Measurements from ENCODE around the gene G0S2.
A peak's percentile ranks its signal among the peaks of the same experiment; 100 is the strongest.

Gene G0S2

DNA sequence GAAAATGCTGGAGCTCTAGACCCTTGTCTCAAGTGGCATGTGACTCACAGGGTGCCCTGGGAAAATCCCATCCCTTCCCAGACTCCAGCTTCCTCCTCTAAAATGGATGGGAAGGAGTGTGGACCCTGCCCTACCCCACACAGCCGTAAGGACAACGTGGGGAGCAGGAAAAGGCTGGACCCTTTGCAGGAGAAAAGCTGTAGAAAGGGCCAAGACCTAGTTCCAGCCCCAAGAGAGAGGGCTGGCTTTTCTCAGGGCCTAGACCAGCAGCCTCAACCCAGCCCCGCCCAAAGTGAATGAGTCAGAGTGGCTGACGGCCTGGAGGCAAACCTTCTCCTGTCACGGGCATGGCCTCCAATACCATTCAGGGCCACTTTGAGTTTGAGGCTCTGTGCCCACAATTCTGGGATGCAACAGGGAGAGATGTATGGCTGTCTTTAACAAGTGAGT is 24.0 kb upstream of the G0S2 start:
- no peaks in the 10 kb centered on the region for H3K9me3 ChIP-seq (replicated peaks; ENCODE audit: low read length)
- H3K4me1 ChIP-seq (ENCODE audit: control insufficient read depth, insufficient read depth, low read length): peaks cover 59% of the 10 kb centered on the region
- H3K4me3 ChIP-seq (ENCODE audit: low read length): no peak overlapping the region
- no peaks in the 10 kb centered on the region for H3K36me3 ChIP-seq (ENCODE audit: insufficient read depth, low read length)
- peak overlapping the region; percentile 4 for H3K9ac ChIP-seq (ENCODE audit: low read depth, low read length)
- peak overlapping the region; percentile 9 for H3K4me2 ChIP-seq (ENCODE audit: low read length)
- H3K27me3 ChIP-seq (ENCODE audit: control insufficient read depth, insufficient read depth, low read length): peaks cover 6% of the 10 kb centered on the region

DNA sequence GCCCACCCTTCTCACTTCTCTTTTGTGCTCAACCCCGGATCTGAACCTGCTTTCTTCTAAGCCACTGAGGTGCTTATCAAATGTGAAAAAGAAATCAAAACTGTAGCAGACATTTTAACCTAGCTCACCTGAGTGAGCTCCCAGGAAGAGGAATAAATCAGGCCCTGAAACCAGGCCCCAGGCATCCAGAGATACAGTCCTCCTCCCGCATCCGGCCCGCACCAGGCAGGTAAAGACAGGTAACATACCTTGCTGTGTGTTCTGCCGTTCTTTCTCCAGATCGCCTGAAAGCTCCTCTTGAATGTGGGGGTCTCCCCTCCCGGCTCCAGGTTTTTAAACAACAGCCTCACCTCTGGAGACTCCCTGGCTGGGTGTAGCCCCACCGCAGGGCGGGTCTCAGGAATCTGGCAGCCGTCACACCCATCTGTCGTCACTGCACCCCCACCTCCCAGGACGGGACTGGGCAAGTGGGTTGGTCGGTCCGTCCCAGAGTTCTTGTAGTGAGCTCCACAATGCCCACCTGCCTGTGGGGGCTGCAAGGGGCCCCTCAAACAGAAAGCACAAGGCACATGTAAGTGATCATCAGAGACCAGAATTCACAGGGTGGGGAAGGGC is 23.0 kb upstream of the G0S2 start, which contains the start of gene LAMB3:
LAMB3 (minus strand) TSS at position 305 of the 615 bp plus-strand sequence. CDS start 1,481 bp downstream, outside the sequence.
- Histone ChIP-seq H3K9ac (ENCODE audit: low read depth, low read length) (no peak within 1 kb of the TSS), H3K4me2 (ENCODE audit: low read length) (no peak within 1 kb of the TSS), H3K36me3 (ENCODE audit: insufficient read depth, low read length) (no peaks in the 10 kb centered on the region), H3K9me3 (replicated peaks; ENCODE audit: low read length) (no peaks in the 10 kb centered on the region), H3K4me1 (ENCODE audit: control insufficient read depth, insufficient read depth, low read length) (peaks cover 48% of the 10 kb centered on the region), H3K27me3 (ENCODE audit: control insufficient read depth, insufficient read depth, low read length) (peaks cover 6% of the 10 kb centered on the region), H3K4me3 (ENCODE audit: low read length) (no peak within 1 kb of the TSS)

- H3K4me1 ChIP-seq (ENCODE audit: control insufficient read depth, insufficient read depth, low read length): peaks cover 42% of the 10 kb centered on the region
- no peak overlapping the region for H3K4me2 ChIP-seq (ENCODE audit: low read length)
- no peak overlapping the region for H3K4me3 ChIP-seq (ENCODE audit: low read length)
- peaks cover 6% of the 10 kb centered on the region for H3K27me3 ChIP-seq (ENCODE audit: control insufficient read depth, insufficient read depth, low read length)
- H3K9ac ChIP-seq (ENCODE audit: low read depth, low read length): no peak overlapping the region
- no peaks in the 10 kb centered on the region for H3K9me3 ChIP-seq (replicated peaks; ENCODE audit: low read length)
- H3K36me3 ChIP-seq (ENCODE audit: insufficient read depth, low read length): no peaks in the 10 kb centered on the region
Measured at GRCh38 chr1:209652873-209653401, 22.3 kb upstream of the G0S2 start.

DNA sequence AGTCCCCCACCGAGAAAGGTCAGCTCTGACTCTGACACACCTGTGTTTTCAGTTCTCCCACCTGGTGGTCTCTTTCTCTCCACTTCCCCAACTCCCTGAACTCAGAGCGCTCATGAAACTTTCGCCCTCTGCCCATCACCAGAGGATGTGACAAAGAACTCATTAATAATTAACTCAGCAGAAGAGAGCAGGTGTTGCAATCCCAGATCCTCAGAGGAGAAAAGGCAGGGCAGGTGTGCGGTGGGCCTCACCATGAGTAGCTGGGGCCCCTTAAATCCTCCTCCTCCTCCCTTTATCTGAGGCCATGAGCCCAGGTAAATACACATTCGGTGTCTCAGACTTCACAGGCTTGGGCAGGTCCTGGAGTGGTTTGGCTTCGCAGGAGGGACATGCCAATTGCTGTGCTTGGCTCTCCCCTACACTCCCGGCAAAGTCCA is 21.3 kb upstream of the G0S2 start:
- Histone ChIP-seq H3K9ac (ENCODE audit: low read depth, low read length) (no peak overlapping the region), H3K27me3 (ENCODE audit: control insufficient read depth, insufficient read depth, low read length) (peaks cover 6% of the 10 kb centered on the region), H3K36me3 (ENCODE audit: insufficient read depth, low read length) (no peaks in the 10 kb centered on the region), H3K4me3 (ENCODE audit: low read length) (no peak overlapping the region), H3K4me1 (ENCODE audit: control insufficient read depth, insufficient read depth, low read length) (peaks cover 32% of the 10 kb centered on the region), H3K9me3 (replicated peaks; ENCODE audit: low read length) (no peaks in the 10 kb centered on the region), H3K4me2 (ENCODE audit: low read length) (no peak overlapping the region)

DNA sequence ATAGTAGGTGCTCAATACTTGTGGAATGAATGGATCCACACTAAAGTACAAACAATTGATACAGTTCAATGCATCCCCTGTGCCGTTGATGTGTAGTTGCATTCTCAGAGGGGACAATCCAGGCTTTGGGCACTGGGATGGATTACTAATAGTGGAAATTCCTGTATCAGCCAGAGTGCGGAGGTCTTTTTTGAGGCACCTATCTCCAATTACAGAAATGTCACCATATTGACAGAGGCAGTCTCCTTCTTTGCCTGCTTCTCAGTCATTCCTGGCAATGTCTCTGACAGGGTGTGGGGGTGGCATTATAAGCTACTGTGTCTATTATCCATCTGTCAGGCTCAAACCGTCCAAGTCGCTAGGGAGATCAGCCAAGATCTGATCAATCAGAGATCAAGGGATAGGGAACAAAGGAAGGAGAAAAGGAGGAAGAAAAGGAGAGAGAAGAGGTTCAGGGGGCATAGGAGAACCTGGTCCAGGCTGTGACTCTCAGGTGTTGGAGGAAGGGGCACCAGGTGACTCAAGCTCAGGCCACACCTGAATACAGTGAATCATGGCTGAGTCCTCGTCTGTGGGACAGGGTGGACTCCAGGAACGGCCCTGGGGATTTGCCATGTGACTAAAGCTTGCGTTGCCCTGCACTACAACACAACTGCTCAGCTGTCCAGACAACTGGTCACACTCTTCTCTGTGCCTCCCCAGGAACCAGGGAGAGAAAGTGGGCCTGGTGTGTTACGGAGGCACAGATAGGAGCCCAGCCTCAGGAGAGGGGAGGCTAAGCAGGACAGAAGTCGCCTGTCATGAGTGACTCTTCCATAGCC is 19.6 kb upstream of the G0S2 start:
- peaks cover 17% of the 10 kb centered on the region for H3K4me1 ChIP-seq (ENCODE audit: control insufficient read depth, insufficient read depth, low read length)
- H3K4me3 ChIP-seq (ENCODE audit: low read length): no peak overlapping the region
- no peaks in the 10 kb centered on the region for H3K9me3 ChIP-seq (replicated peaks; ENCODE audit: low read length)
- peaks cover 6% of the 10 kb centered on the region for H3K27me3 ChIP-seq (ENCODE audit: control insufficient read depth, insufficient read depth, low read length)
- no peak overlapping the region for H3K9ac ChIP-seq (ENCODE audit: low read depth, low read length)
- H3K36me3 ChIP-seq (ENCODE audit: insufficient read depth, low read length): no peaks in the 10 kb centered on the region
- H3K4me2 ChIP-seq (ENCODE audit: low read length): no peak overlapping the region

DNA sequence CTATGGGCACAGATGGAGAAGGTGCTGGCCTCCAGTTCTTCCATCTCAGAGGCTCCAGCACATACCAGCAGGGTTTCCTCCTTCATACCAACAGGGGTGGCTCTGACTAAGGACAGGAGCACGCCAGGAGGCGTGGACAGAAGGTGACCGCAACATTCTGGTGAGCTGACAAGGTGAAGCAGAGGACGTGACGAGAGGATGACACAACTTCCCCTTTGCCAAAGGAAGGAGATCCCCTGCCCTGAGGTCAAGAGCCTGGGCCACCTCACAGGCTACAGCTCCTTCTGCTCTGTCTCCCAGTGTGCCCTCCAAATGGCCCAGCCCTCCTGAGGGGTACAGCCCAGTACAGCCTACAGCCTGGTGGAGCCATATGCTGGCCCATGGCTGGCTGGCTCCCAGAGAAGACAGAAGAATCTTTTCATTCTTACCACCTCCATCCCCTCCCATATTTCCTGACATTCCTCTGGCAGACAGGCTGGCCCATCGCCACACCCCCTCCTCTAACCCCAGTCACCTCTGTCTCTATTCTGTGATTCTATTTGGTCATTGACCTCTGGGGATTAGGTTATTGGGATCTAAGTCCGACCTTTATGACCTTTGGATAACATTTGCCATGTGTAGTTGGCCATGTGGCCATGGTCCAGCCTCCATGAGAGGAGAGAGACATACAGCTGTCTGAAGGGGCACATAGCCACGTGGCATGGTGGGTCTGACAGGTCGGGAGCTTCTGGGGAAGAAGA is 17.9 kb upstream of the G0S2 start:
- Histone ChIP-seq H3K36me3 (ENCODE audit: insufficient read depth, low read length) (no peaks in the 10 kb centered on the region), H3K9me3 (replicated peaks; ENCODE audit: low read length) (no peaks in the 10 kb centered on the region), H3K27me3 (ENCODE audit: control insufficient read depth, insufficient read depth, low read length) (peaks cover 6% of the 10 kb centered on the region), H3K4me1 (ENCODE audit: control insufficient read depth, insufficient read depth, low read length) (peaks cover 6% of the 10 kb centered on the region), H3K4me3 (ENCODE audit: low read length) (no peak overlapping the region), H3K4me2 (ENCODE audit: low read length) (no peak overlapping the region), H3K9ac (ENCODE audit: low read depth, low read length) (no peak overlapping the region)

DNA sequence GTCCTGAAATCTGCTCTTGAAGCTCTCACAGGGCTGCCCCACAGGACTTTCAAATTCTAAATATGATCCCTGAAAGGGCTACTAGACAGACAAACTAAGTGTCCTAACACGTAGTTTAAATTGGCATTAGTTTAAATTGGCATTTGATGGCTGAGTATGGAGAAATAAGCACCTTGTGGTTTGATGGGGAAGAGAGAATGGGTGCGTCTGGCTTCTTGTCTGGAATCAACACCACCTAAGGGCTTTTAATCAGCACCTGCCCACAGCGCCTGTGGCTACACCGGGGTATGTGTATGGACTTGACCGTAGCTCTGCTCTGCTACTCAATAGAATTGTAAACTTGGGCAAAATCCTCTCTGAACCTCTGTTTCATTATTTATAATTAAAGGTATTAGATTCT is 17.3 kb upstream of the G0S2 start:
- H3K36me3 ChIP-seq (ENCODE audit: insufficient read depth, low read length): no peaks in the 10 kb centered on the region
- H3K4me1 ChIP-seq (ENCODE audit: control insufficient read depth, insufficient read depth, low read length): peaks cover 5% of the 10 kb centered on the region
- H3K4me3 ChIP-seq (ENCODE audit: low read length): no peak overlapping the region
- no peaks in the 10 kb centered on the region for H3K9me3 ChIP-seq (replicated peaks; ENCODE audit: low read length)
- H3K4me2 ChIP-seq (ENCODE audit: low read length): no peak overlapping the region
- H3K9ac ChIP-seq (ENCODE audit: low read depth, low read length): no peak overlapping the region
- peaks cover 6% of the 10 kb centered on the region for H3K27me3 ChIP-seq (ENCODE audit: control insufficient read depth, insufficient read depth, low read length)

GRCh38 chr1:209659909-209660308 is 15.3 kb upstream of the G0S2 start:
- Histone ChIP-seq H3K36me3 (ENCODE audit: insufficient read depth, low read length) (no peaks in the 10 kb centered on the region), H3K4me3 (ENCODE audit: low read length) (no peak overlapping the region), H3K4me2 (ENCODE audit: low read length) (no peak overlapping the region), H3K4me1 (ENCODE audit: control insufficient read depth, insufficient read depth, low read length) (no peaks in the 10 kb centered on the region), H3K27me3 (ENCODE audit: control insufficient read depth, insufficient read depth, low read length) (peaks cover under 1% of the 10 kb centered on the region), H3K9me3 (replicated peaks; ENCODE audit: low read length) (no peaks in the 10 kb centered on the region), H3K9ac (ENCODE audit: low read depth, low read length) (no peak overlapping the region)

- H3K9ac ChIP-seq (ENCODE audit: low read depth, low read length): no peak overlapping the region
- no peak overlapping the region for H3K4me2 ChIP-seq (ENCODE audit: low read length)
- no peaks in the 10 kb centered on the region for H3K36me3 ChIP-seq (ENCODE audit: insufficient read depth, low read length)
- no peaks in the 10 kb centered on the region for H3K27me3 ChIP-seq (ENCODE audit: control insufficient read depth, insufficient read depth, low read length)
- no peaks in the 10 kb centered on the region for H3K9me3 ChIP-seq (replicated peaks; ENCODE audit: low read length)
- no peaks in the 10 kb centered on the region for H3K4me1 ChIP-seq (ENCODE audit: control insufficient read depth, insufficient read depth, low read length)
- H3K4me3 ChIP-seq (ENCODE audit: low read length): no peak overlapping the region
Measured at GRCh38 chr1:209661071-209661470, 14.1 kb upstream of the G0S2 start.

GRCh38 chr1:209662879-209663327 is 12.3 kb upstream of the G0S2 start:
- Histone ChIP-seq H3K4me2 (ENCODE audit: low read length) (no peak overlapping the region), H3K9me3 (replicated peaks; ENCODE audit: low read length) (no peaks in the 10 kb centered on the region), H3K4me1 (ENCODE audit: control insufficient read depth, insufficient read depth, low read length) (no peaks in the 10 kb centered on the region), H3K27me3 (ENCODE audit: control insufficient read depth, insufficient read depth, low read length) (peaks cover 5% of the 10 kb centered on the region), H3K4me3 (ENCODE audit: low read length) (no peak overlapping the region), H3K36me3 (ENCODE audit: insufficient read depth, low read length) (no peaks in the 10 kb centered on the region), H3K9ac (ENCODE audit: low read depth, low read length) (no peak overlapping the region)

- Histone ChIP-seq H3K4me2 (ENCODE audit: low read length) (no peak overlapping the region), H3K36me3 (ENCODE audit: insufficient read depth, low read length) (no peaks in the 10 kb centered on the region), H3K4me3 (ENCODE audit: low read length) (no peak overlapping the region), H3K9ac (ENCODE audit: low read depth, low read length) (no peak overlapping the region), H3K4me1 (ENCODE audit: control insufficient read depth, insufficient read depth, low read length) (no peaks in the 10 kb centered on the region), H3K9me3 (replicated peaks; ENCODE audit: low read length) (no peaks in the 10 kb centered on the region), H3K27me3 (ENCODE audit: control insufficient read depth, insufficient read depth, low read length) (peaks cover 30% of the 10 kb centered on the region)
Measured at GRCh38 chr1:209667103-209667502, 8.1 kb upstream of the G0S2 start.
